Right ventricle myocardium inferior (tissue), 1 donor: ENCODE measurements around the gene NT5C3A. TPM values are rescaled to one million over a fixed set of nuclear protein-coding genes. Genes with fewer than 3 reads are reported as not detected.
"Not testable (repeated sequence)": the region's sequence is repeated elsewhere in the genome, so short reads cannot be mapped to it uniquely, and the experiment has no call there.

Source experiments
- ATAC-seq: fragments of 200-7000 bp; cut with Tn5 transposase; one replicate; pipeline ENCODE4 v1.9.1; 2020; ENCODE audit warnings: mild to moderate bottlenecking, moderate library complexity
- DNase-seq: peaks from one replicate; pipeline ENCODE4 v3.0.0; 2021; ENCODE audit errors: missing footprints
- intact Hi-C: fragments of 100-400 bp; cut with DNase I; formaldehyde crosslinking; loops from one replicate; pipeline ENCODE4 v1.11.0; 2022
- total RNA-seq: library from RNA; stranded (reverse); fragmentation: NEBNext Ultra II Directional; extraction: Animal tissue kit (Norgen Biotek cat#: 25700); gene quantifications from one replicate; pipeline ENCODE4 v1.2.1, GENCODE V29; 2021
- donor health status: DM: no; HTN: yes; CAD: no; lungs with severe emphysema.

Gene NT5C3A
- total RNA-seq, 1 donor from 2014 or later: 25.5 TPM

- ATAC-seq: peak; percentile 66
- intact Hi-C loops: loop anchor here (5.0 kb wide), 2 partner anchors 203 to 253 kb away; no protein-coding TSS in a partner anchor
- DNase-seq: no peak
These were observed 11.8 kb downstream of the NT5C3A start for GRCh38 chr7:33050535-33051318.

- intact Hi-C loops: no loop called here
- ATAC-seq (no peak), DNase-seq (no peak)
These were observed 13.9 kb downstream of the NT5C3A start for GRCh38 chr7:33048704-33049103.

GRCh38 chr7:33048257-33048656 lies 14.3 kb downstream of the NT5C3A start:
- no peak for ATAC-seq
- intact Hi-C loops: no loop called here
- no peak for DNase-seq

- intact Hi-C loops: no loop called here
- DNase-seq (no peak), ATAC-seq (no peak)
These were observed 17.6 kb downstream of the NT5C3A start for GRCh38 chr7:33044986-33045385.

- DNase-seq (no peak), ATAC-seq (peak; percentile 38)
- intact Hi-C loops: no loop called here
These were observed 18.2 kb downstream of the NT5C3A start for GRCh38 chr7:33044401-33044718.

GRCh38 chr7:33043501-33044400 lies 18.8 kb downstream of the NT5C3A start:
- DNase-seq: no peak
- peak; percentile 25 for ATAC-seq
- intact Hi-C loops: no loop called here

GRCh38 chr7:33041631-33042428 lies 20.7 kb downstream of the NT5C3A start:
- ATAC-seq (no peak), DNase-seq (no peak)
- intact Hi-C loops: no loop called here

GRCh38 chr7:33040803-33041516 lies 21.6 kb downstream of the NT5C3A start:
- DNase-seq (no peak), ATAC-seq (peak; percentile 69)
- intact Hi-C loops: no loop called here

- DNase-seq (no peak), ATAC-seq (no peak)
These were observed 22.7 kb downstream of the NT5C3A start for GRCh38 chr7:33039903-33040292.

GRCh38 chr7:33039257-33039902 lies 23.2 kb downstream of the NT5C3A start:
- ATAC-seq (no peak), DNase-seq (no peak)
- intact Hi-C loops: no loop called here

More at GRCh38 chr7:33039903-33040292, 22.7 kb downstream of the NT5C3A start:
- intact Hi-C loops: no loop called here

- intact Hi-C loops: no loop called here
- DNase-seq (no peak), ATAC-seq (no peak)
These were observed 23.9 kb downstream of the NT5C3A start for GRCh38 chr7:33038639-33039038.

GRCh38 chr7:33035776-33036175 lies 26.8 kb downstream of the NT5C3A start:
- intact Hi-C loops: no loop called here
- no peak for DNase-seq
- ATAC-seq: no peak

- DNase-seq (no peak), ATAC-seq (no peak)
- intact Hi-C loops: no loop called here
These were observed 38.3 kb downstream of the NT5C3A start for GRCh38 chr7:33024189-33024757.

- ATAC-seq: no peak
These were observed 50.2 kb downstream of the NT5C3A start for GRCh38 chr7:33012364-33012763.

GRCh38 chr7:33009734-33010133 lies 52.8 kb downstream of the NT5C3A start:
- intact Hi-C loops: no loop called here
- DNase-seq: no peak
- ATAC-seq: no peak

More at GRCh38 chr7:33012364-33012763, 50.2 kb downstream of the NT5C3A start:
- intact Hi-C loops: no loop called here
- DNase-seq: no peak

GRCh38 chr7:33005690-33006089 lies 56.9 kb downstream of the NT5C3A start:
- intact Hi-C loops, DNase-seq, ATAC-seq: not testable (repeated sequence)

GRCh38 chr7:33005193-33005592 lies 57.4 kb downstream of the NT5C3A start:
- intact Hi-C loops, ATAC-seq, DNase-seq: not testable (repeated sequence)
